Keratinocyte (primary cell): ENCODE data around the gene FUNDC1. TPM values are rescaled to one million over a fixed set of nuclear protein-coding genes. Genes with fewer than 3 reads are reported as not detected.

Experiments used
- DNase-seq: peaks from one replicate; pipeline ENCODE4 v3.0.0-alpha.2; 2011; ENCODE audit warnings: low read depth, missing footprints, low spot score
- FAIRE-seq: peaks from 2 replicates; lab custom pipeline; 2011; peaks lifted over from hg19 to GRCh38; lab: Jason Lieb, UNC
- H2AFZ ChIP-seq: 2 replicates; pipeline ENCODE4 v1.6.0; 2012; ENCODE audit warnings: low read length, control low read depth, inconsistent platforms; ENCODE audit not compliant: control insufficient read depth
- H3K27ac ChIP-seq: 2 replicates; pipeline ENCODE4 v1.5.1; 2011; ENCODE audit warnings: low read length; ENCODE audit not compliant: control insufficient read depth, insufficient read depth
- H3K27me3 ChIP-seq: 3 replicates; pipeline ENCODE4 v1.6.0; 2011; ENCODE audit warnings: low read length; ENCODE audit not compliant: control insufficient read depth, insufficient read depth; ENCODE audit errors: extremely low read depth
- H3K36me3 ChIP-seq, 2 experiments: 2 replicates in 1 of 2; 3 replicates in 1 of 2; pipeline ENCODE4 v1.5.1; 2011; ENCODE audit warnings: low read length in 2 of 2, mild to moderate bottlenecking in 1 of 2; ENCODE audit not compliant: control insufficient read depth in 2 of 2, insufficient read depth in 2 of 2; ENCODE audit errors: extremely low read depth in 1 of 2
- H3K4me1 ChIP-seq: 3 replicates; pipeline ENCODE4 v1.5.1; 2011; ENCODE audit warnings: low read length; ENCODE audit not compliant: control insufficient read depth, insufficient read depth; ENCODE audit errors: extremely low read depth
- H3K4me2 ChIP-seq: 3 replicates; pipeline ENCODE4 v1.6.0; 2011; ENCODE audit warnings: low read depth, low read length; ENCODE audit not compliant: control insufficient read depth, insufficient read depth; ENCODE audit errors: extremely low read depth
- H3K4me3 ChIP-seq, 3 experiments: fragments of 200-600 bp in 1 of 3; sonication (generic) in 1 of 3; 2 replicates in 2 of 3; 3 replicates in 1 of 3; pipeline ENCODE4 v1.5.1; 2011 to 2016; ENCODE audit warnings: low read length in 3 of 3, mild to moderate bottlenecking in 3 of 3, control low read depth in 2 of 3, inconsistent platforms in 1 of 3, low read depth in 1 of 3, mixed read lengths in 1 of 3, mixed run types in 1 of 3, moderate library complexity in 1 of 3; ENCODE audit not compliant: control insufficient read depth in 2 of 3, insufficient read depth in 2 of 3; ENCODE audit errors: extremely low read depth in 1 of 3
- H3K79me2 ChIP-seq: 2 replicates; pipeline ENCODE4 v1.6.0; 2012; ENCODE audit warnings: low read length; ENCODE audit not compliant: control insufficient read depth, insufficient read depth
- H3K9ac ChIP-seq: 3 replicates; pipeline ENCODE4 v1.6.0; 2011; ENCODE audit warnings: low read length; ENCODE audit not compliant: control insufficient read depth, insufficient read depth; ENCODE audit errors: extremely low read depth
- H3K9me1 ChIP-seq: 3 replicates; pipeline ENCODE4 v1.6.0; 2011; ENCODE audit warnings: low read length; ENCODE audit not compliant: control insufficient read depth, insufficient read depth; ENCODE audit errors: extremely low read depth
- H3K9me3 ChIP-seq: 2 replicates; pipeline ENCODE4 v1.5.1; 2012; ENCODE audit warnings: low read depth, low read length; ENCODE audit not compliant: control insufficient read depth
- H4K20me1 ChIP-seq: 3 replicates; pipeline ENCODE4 v1.6.0; 2011; ENCODE audit warnings: low read length; ENCODE audit not compliant: control insufficient read depth, insufficient read depth; ENCODE audit errors: extremely low read depth
- EZH2 ChIP-seq: IDR thresholded peaks from one replicate; pipeline ENCODE4 v1.6.1; 2012; ENCODE audit warnings: inconsistent platforms, mild to moderate bottlenecking, low read length, moderate library complexity
- dilution Hi-C: fragments of 300-500 bp; cut with MboI; formaldehyde crosslinking; loops from one replicate; pipeline ENCODE4 v1.7.0; 2020; ENCODE audit warnings: low sequenced_read_pairs; ENCODE audit not compliant: extremely low pct_ligation_motif_present
- polyA plus RNA-seq, 5 experiments: library from polyadenylated mRNA; depleted of rRNA in 3 of 5; stranded (reverse) in 3 of 5; stranded (forward) in 1 of 5; unstranded in 1 of 5; fragments of >200 nt; gene quantifications; 1 replicate in 1 of 5; 2 replicates in 3 of 5; 3 replicates in 1 of 5; pipeline versions ENCODE4 v1.2.1 to v1.2.3, GENCODE V29; 2011 to 2012; ENCODE audit warnings: missing spikeins in 2 of 5, low read depth in 1 of 5, low replicate concordance in 1 of 5
- TF ChIP-seq, protein P1 (sequence below), 3 experiments: IDR thresholded peaks in 1 of 3; conservative IDR thresholded peaks in 1 of 3; optimal IDR thresholded peaks in 1 of 3; 2 replicates in 2 of 3; 3 replicates in 1 of 3; pipeline versions ENCODE3 to v1.5.1; 2011; ENCODE audit warnings: low read length in 3 of 3, mild to moderate bottlenecking in 3 of 3, moderate library complexity in 2 of 3, control low read depth in 1 of 3, inconsistent platforms in 1 of 3; ENCODE audit not compliant: insufficient read depth in 2 of 3; ENCODE audit errors: extremely low read depth in 1 of 3

FUNDC1 gene
- polyA plus RNA-seq, 1 donor (not counting 4 experiments of a cell fraction or from before 2014, with no cell fraction given): 30.9 TPM

DNA sequence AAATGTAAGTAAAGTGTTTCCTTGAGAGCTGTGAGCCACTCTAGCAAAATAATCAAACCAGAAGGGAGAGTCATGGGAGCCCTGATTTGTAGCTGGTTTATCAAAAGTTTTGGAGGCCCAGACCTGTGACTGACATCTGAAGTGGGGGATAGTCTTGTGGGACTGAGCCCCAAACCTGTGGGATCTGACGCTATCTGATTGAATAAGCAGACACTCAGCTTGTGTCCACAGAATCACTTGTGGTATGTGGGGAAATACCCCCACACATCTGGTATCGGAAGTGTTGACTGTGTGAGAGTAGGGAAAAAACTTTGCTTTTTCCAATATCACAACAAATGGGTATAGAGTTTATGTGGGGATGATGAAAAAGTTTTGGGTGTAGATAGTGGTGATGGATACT, 35.4 kb downstream of the FUNDC1 start:
- no peak overlapping the region for H3K27ac ChIP-seq
- peaks cover 5% of the 10 kb centered on the region for H3K4me1 ChIP-seq
- no peak overlapping the region for H3K4me2 ChIP-seq
- H4K20me1 ChIP-seq: no peaks in the 10 kb centered on the region
- dilution Hi-C loops: no loop called here
- H3K9me1 ChIP-seq: no peaks in the 10 kb centered on the region
- no peaks in the 10 kb centered on the region for H3K9me3 ChIP-seq
- no peak overlapping the region for H3K4me3 ChIP-seq
- H3K9ac ChIP-seq: no peak overlapping the region
- no peaks in the 10 kb centered on the region for H3K36me3 ChIP-seq
- DNase-seq: no peak
- no peak overlapping the region for H2AFZ ChIP-seq
- H3K27me3 ChIP-seq: no peaks in the 10 kb centered on the region
- TF ChIP-seq, protein P1, sequence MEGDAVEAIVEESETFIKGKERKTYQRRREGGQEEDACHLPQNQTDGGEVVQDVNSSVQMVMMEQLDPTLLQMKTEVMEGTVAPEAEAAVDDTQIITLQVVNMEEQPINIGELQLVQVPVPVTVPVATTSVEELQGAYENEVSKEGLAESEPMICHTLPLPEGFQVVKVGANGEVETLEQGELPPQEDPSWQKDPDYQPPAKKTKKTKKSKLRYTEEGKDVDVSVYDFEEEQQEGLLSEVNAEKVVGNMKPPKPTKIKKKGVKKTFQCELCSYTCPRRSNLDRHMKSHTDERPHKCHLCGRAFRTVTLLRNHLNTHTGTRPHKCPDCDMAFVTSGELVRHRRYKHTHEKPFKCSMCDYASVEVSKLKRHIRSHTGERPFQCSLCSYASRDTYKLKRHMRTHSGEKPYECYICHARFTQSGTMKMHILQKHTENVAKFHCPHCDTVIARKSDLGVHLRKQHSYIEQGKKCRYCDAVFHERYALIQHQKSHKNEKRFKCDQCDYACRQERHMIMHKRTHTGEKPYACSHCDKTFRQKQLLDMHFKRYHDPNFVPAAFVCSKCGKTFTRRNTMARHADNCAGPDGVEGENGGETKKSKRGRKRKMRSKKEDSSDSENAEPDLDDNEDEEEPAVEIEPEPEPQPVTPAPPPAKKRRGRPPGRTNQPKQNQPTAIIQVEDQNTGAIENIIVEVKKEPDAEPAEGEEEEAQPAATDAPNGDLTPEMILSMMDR (optimal IDR thresholded peaks at IDR 0.05 in 1 of 3, IDR thresholded peaks at IDR 0.05 in 1 of 3, conservative IDR thresholded peaks at IDR 0.05 in 1 of 3; ENCODE audit: extremely low read depth in 1 of 3, insufficient read depth in 2 of 3, low read length in 3 of 3): no peak
- no peak for TF ChIP-seq EZH2
- H3K79me2 ChIP-seq: no peaks in the 10 kb centered on the region
- FAIRE-seq: no peak

DNA sequence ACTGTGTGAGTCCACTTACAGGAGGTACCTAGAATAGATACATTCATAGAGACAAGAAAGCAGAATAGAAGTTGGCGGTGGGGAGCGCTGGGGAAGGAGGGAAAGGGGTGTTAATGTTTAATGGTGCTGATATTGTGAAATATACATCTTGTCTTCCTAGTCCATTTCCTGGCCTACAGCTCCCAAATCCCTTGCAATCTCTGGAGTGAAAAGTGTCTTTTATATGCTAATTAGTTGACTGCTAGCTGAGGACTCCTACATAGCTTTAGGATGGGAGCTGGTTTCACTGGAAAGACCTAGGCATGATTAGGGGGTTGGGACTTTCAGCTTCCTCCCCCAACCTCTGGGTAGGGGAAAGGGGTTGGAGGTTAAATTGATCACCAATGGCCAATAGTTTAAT, 36.0 kb downstream of the FUNDC1 start:
- H4K20me1 ChIP-seq: no peaks in the 10 kb centered on the region
- dilution Hi-C loops: no loop called here
- DNase-seq (no peak), FAIRE-seq (no peak)
- no peaks in the 10 kb centered on the region for H3K36me3 ChIP-seq
- H3K9ac ChIP-seq: no peak overlapping the region
- peaks cover 5% of the 10 kb centered on the region for H3K4me1 ChIP-seq
- H3K9me1 ChIP-seq: no peaks in the 10 kb centered on the region
- H3K9me3 ChIP-seq: no peaks in the 10 kb centered on the region
- no peak overlapping the region for H2AFZ ChIP-seq
- TF ChIP-seq, protein P1 (optimal IDR thresholded peaks at IDR 0.05 in 1 of 3, IDR thresholded peaks at IDR 0.05 in 1 of 3, conservative IDR thresholded peaks at IDR 0.05 in 1 of 3; ENCODE audit: extremely low read depth in 1 of 3, insufficient read depth in 2 of 3, low read length in 3 of 3): no peak
- no peak for TF ChIP-seq EZH2
- H3K79me2 ChIP-seq: no peaks in the 10 kb centered on the region
- no peaks in the 10 kb centered on the region for H3K27me3 ChIP-seq
- H3K4me3 ChIP-seq: no peak overlapping the region
- no peak overlapping the region for H3K27ac ChIP-seq
- no peak overlapping the region for H3K4me2 ChIP-seq
